HG03378 (cell line): ENCODE results near the gene PIGV.

ENCODE experiments used
- ATAC-seq: cut with Tn5 transposase; IDR thresholded peaks from one replicate; pipeline ENCODE4 v1.9.1; 2021; ENCODE audit warnings: mild to moderate bottlenecking, moderate library complexity; ENCODE audit not compliant: unreplicated experiment

Gene PIGV

DNA sequence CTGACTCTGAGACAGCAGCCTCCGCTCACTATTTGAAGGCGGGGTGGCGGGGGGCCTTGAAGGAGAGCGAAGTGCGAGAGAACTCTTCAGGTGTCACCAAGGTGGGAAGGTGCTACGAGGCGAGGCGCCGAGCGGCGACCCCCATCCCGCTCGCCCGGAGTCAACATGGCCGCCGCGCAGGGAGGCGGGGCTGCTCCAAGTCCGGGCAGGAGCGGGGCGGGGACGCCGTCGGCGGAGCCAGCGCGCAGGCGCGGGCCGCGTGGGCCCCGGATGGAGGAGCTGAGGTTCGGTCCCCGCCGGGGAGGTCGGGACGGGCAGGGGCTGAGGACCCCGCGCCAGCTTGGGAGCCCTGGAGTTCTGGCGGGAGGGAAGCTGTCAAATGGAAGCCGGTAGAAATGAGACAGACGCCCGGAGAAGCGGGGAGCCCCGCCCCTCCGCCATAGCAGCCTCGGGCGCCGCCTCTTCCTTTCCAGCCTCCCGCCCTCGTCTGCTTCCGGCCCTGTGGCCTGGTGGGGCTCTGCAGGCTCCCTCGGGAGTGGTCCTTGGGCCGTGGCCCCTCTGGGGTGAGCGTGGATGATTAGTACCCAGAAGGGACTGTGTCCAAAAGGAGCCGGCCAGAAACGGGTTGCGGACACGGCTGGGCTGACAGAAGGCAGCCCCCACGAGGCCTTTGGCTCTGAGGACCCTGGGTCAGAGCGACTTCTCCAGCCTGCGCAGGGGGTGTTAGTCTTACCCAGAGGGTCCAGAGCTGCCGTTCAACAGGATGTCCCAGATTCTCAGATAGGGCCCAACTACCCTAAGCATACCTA is at the start of gene PIGV:
PIGV (plus strand) TSS at position 245 of the 809 bp plus-strand sequence. CDS start 2,866 bp downstream, outside the sequence.
- peak; percentile 41 for ATAC-seq

DNA sequence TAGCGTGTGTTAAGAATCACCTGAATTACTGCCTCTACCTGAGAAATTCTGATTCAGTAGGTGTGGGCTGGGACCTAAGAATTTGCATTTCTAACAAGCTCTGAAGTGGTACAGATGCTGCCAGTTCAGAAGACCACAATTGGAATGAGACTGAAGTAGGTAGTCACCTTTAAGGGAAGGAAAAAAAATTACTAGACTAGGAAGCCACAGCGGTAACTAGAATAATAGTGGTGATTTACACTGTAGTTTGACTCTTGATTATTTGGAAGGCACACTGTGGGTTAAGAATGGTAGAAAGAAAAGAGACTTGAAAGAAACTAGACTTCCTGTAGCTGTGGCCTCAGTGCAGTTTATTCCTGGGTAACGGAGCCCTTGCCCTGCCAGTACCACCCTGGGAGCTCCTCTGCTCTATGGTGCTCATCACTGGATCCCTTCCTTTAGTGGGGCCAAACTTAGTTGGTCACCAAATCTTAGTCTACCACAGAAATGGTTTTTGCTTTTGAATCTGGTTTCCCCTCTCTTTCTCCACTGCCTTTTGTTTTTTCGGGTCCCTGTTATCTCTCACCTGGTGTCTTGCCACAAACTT is 48.3 kb upstream of the PIGV start:
- ATAC-seq = no peak

DNA sequence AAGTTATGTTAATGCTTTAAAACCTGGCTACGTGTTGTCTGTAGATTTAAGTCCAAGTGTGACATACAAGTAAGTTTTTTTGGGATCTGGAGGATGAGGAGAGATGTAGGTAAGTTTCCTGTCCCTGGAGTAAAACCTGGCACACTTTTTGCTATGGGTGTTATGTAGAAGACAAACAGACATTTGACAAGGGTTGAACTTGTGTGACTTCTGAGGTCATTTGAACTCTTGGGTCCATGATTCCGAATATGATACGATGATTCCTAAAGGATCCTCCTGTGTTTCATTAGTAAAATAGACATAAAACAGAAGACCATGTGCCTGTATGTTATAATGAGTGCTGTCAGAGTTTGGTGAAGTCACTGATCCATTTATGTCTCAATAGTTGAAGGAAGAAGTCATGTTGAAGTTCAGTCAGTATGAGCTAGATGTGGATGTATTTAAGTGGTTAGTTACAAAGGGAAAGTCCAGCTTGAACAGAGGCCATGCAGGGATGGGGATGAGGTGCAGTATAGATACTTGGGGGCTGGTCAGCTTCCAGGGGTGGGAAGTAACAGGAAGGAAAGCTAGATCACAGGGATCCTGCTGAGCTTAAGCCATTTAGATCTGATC is 47.6 kb upstream of the PIGV start:
- ATAC-seq = no peak

DNA sequence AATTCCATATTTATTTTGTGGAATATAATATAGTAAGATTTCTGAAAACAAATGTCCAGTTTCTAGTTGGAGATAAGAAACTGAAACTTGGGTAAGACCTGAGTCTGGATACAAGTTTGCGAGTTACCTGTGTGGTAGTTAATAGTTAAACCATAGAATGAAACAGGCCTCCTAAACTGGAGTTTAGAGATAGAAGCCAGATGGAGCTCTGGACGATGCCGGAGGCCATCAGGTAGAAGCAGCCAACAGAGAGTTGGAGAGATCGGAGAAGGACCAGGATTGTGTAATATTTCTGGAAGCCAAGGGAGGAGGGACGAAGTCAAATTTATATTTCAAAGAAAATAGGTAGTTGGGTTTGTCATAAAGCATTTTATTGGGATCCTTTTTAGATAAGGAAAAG is 46.8 kb upstream of the PIGV start:
- no peak for ATAC-seq

DNA sequence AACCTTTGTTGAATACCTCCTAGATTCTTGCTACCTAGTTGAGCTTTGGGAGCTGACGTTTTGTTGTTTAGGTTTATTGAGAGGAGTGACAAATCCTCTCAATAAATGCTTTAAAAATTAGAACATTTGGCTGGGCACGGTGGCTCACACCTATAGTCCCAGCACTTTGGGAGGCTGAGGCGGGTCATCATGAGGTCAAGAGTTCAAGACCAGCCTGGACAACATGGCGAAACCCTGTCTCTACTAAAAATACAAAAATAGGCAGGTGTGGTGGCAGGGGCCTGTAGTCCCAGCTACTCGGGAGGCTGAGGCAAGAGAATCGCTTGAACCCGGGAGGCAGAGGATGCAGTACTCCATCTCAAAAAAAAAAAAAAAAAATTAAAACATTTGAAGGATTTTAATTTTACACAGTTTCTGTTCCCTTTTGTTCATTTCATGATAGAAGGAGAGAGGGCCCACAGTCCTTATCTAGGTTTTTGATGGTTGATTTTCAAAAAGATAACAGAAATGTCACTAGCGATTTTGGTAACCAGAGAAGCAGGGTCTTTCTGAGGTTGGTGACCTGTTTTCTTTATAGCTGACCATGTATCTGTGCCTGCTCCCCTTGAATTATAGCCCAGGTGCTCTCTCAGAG is 44.2 kb upstream of the PIGV start:
- peak; percentile 1 for ATAC-seq

DNA sequence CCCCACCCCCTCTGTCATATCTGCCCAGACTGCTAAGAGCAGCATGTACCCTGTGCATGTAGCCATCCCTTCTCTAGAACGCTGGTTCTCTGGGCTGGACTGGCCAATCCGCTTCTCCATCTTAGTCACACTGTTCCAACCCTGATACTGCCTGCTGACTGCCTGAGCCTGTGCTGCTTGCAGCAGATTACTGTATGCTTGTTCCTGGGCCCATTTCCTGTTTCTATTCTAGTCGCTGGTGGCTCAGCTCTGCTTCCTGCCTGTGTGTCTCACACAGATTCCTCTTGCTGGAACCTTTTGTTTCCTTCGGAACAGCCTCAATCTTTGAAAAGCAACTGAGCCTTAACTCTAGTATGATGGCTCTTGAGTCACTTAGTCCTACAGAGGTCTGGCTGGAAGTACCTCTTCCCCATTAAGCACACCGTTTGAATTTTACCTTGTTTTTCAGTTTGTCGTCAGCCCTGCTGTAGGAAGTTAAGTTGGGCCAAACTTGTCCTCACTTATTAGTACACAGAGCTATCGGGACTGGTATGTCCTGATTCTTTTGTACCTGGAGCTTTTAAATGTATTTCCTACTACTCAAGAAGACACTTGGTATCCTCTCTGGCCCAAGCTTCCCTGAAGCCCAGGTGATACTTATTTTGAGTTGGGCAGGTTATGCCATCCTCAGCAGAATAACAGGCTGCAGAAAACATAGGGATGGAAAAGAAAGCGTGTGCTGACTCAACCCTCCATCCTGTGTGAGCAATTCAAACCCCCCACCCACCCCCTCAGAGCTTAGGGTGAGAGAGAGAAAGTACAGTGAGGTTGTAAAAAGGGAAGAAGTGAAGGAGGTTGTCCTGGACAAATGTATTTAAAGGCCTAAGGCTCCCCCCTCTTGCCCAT is 43.4 kb upstream of the PIGV start:
- ATAC-seq = peak; percentile 90

DNA sequence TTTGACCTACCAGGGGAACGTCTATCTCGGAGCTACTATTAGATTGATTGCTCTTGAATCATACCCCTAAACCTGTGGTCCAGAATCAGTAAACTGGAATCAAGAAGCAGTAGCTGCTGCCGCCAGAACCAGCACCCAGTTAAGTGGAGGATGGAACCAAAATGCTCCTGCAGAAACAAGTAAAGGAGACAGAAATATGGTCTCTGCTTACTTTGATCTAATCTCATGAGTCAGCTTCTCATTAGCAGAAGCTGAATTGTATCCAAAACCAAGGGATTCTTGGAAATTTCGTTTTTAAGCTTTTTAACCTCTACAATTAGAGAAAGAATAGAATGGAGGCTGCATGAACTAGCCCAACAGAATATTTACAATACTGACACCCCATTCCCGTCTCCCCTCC is 42.6 kb upstream of the PIGV start:
- no peak for ATAC-seq

DNA sequence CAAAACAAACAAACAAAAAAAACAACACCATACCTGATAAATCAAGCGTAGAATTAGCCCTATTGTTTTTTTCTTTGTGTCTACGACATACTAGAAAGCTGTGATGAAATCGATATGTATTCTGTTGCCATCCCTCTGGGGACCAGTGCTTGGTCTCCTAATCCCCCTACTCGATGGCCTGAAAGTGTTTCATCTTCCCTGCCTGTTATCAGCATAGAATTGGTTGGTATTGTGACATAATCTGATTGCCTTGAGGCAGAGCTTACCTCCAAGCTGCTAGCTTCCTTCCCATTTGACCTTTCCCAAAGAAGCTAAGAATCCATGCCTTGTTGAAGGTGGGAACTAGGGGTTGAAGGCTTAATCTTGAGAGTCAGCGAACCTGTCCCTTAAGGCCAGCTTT is 40.7 kb upstream of the PIGV start:
- no peak for ATAC-seq

DNA sequence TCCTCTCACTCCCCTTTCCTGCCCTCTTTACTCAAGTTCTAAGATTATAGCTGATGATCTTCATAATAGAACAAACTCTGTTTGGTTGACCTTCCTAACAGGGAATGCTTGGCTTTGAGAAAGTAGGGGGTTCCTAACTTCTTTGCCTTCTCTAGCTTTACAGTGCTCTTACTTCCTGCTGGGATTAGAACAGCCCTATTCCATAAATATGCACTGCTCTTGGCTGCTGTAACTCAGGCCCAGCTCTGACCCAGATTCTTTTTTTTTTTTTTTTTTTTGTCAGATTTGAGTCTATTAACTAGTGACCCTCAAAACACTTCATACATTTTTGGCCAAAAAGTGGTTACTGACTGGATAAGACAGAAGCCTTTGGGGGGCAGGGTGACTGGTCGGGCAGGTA is 39.4 kb upstream of the PIGV start:
- no peak for ATAC-seq

DNA sequence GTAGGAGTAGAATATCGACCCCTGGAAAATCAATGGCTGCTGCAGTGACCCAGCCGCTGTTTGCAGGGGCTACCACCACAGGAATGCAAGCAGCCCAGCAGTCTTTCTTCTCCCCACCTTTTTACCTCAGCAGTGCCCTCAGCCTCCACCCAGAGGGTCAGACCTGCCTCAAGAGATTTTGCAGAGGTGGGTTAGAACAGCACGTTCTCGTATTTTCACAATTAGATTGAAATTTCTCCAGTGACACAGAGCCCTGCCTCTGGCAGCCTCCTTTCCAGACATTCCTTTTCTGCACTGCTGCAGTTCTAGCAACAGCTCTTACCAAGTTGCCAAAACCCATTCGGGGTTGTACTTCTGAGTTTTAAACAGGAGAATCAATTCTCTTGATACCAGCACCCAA is 38.3 kb upstream of the PIGV start:
- ATAC-seq = no peak

DNA sequence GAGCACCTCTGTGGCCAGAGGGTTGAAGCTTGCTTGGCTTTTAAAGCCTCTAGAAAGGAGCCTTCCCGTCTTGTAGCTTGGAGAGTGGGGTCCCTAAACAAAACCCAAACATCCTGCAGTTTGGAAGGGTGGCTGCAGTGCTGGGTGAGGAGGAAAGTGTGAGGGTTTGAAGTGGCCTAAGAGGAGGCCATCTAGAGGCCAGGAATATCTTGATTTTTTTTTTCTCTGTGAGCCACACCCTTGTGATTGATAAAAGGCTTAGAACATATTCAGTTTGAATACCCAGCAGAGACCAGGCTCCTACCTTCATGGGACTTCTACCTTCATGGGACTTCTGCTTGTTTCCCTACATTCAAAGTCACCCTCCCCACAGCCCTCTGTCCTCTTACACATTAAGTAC is 37.3 kb upstream of the PIGV start:
- no peak for ATAC-seq

DNA sequence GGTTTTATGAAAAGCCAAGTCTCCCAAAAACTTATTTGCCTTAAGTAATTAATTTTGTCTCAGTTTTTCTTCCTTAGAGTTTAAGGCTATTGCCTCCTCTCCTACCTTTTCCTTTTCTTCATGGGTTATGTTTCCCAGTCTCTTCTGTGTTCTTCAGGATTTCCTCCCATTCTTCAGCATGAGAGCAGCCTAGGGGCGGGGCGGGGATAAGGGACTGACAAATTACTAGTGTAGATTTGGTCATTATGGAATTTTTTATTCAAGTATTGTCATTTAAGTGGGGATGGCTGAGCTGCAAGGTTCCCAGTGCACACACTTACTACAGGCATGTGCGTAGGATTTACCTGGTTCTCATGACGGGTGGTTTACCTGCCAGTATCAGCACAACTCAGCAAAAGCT is 35.2 kb upstream of the PIGV start:
- no peak for ATAC-seq

DNA sequence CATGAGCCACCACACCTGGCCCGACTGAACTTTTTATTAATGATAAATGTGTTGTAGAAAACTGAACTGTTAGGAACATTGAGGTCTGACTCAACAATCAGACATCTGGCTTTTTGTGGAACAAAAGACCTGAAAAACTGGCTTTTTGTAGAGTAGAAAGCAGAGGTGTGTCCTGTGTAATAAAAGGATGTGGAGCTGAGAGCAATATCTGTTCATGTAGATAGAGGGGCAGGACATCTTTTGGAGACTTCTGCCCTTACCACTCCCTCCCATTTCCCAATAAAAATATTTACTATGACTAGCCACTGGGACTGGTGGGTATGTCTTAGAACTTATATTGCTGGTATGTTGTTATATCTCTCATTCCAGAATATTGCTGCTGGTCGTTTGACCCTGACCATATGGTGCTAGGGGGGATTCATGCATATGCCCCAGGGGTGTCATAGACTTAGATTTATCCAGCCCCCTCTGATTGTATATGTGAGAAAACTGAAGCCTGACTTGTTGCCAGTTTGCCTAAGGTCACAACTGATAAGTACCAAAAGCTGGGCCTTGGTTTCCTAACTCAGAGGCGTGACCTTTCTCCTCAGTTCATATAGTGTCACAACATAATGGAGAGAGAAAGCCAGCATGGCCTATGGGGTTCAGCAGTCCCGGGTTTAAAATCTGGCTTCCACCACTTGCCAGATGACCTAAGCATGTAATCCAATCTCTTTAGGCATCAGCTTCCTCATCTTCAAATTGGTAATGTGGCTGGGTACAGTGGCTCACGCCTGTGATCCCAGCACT is 33.5 kb upstream of the PIGV start:
- ATAC-seq = no peak

DNA sequence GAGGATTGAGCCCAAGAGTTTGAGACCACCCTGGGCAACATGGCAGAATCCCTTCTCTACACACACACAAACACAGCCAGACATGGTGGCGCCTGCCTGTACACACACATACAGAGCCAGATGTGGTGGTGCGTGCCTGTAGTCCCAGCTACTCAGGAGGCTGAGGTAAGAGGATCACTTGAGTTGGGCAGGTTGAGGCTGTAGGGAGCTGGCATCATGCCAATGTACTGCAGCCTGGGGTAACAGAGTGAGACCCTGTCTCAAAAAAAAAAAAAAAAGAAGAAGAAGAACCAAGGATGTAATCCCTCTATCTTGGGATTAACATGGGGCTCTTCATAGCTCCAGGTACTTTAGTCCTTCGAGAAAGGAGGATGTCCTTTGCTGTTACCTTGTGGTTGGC is 29.4 kb upstream of the PIGV start:
- no peak for ATAC-seq

DNA sequence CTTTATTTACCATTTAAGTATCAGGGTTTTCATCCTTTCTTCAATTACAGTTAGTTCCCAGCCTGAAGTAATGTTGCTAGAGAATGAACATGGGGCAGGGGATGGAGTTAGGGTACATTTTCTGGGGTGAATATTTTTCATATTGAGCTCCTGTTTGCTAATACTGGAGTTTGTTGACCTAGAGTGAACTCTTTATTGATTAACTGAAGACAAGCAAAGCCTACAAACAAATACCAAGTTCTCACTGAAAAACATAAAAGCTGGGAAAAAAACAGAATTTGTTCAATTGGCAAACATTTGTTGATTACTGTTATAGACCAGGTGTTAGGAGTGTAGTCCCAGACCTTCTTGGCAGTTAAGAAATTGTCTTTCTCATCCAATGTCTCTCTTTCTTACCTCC is 28.2 kb upstream of the PIGV start:
- ATAC-seq = no peak

DNA sequence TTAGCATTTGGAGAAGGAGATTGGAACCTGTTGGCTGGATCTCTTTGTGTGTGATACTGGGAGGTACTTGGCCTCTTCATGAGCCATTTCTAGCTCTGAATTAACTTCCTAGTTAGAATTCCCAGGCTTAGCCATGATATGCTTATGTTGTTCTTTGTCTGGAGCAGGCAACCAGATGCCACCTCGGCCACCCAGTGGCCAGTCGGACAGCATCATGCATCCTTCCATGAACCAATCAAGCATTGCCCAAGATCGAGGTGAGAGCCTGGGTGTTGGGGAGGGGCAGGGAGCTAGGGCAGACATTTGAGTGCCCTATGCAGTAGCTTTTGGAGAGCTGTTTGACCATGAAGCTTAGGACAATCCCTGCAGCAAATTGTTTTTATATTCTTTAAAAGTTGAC is 26.5 kb upstream of the PIGV start:
- no peak for ATAC-seq

DNA sequence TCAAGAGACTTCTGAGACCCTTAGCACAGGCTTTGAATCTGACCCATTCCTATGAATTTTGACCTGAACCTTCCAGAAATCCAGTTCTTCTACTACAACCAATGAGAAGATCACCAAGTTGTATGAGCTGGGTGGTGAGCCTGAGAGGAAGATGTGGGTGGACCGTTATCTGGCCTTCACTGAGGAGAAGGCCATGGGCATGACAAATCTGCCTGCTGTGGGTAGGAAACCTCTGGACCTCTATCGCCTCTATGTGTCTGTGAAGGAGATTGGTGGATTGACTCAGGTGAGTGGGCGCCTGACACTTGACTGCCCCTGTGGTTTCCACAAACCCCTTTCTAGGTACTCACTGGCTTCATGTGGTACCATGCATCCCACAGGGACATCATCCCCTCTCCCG is 20.0 kb upstream of the PIGV start:
- no peak for ATAC-seq

DNA sequence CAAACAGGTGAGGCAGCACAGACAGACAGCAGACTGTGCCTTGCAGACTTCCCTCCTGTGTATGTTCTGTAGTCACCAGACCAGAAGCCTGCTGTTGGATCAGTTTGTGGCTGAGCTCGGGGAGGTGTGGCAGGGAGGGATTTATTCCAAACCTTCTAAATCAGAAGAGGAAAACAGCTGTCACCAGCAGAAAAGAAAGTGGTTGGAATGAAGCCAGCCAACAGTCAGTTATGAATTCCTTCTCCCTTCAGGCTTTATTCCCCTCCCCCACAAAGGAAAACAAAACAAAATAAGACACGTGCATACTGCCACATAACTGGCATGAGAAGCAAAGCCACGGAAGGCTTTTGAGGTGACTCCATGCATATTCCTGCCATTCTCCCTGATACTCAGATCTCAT is 19.0 kb upstream of the PIGV start:
- no peak for ATAC-seq

DNA sequence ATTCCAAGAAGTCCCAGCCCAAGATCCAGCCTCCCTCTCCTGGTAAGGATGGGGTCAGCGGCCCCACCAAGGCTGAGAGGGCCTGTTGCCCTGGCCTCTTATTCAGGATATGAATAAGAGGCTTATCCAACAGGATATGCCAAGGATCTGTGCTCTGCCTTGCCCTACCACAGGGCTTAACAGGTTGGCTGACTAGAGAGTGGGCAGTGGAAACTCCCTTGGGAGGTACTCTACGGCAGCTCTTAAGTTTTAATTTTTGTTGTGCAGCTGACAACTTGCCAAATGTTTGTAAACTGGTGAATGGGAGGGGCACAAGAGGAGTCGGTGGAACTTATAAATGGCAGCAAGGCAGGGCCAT is 16.5 kb upstream of the PIGV start:
- no peak for ATAC-seq

DNA sequence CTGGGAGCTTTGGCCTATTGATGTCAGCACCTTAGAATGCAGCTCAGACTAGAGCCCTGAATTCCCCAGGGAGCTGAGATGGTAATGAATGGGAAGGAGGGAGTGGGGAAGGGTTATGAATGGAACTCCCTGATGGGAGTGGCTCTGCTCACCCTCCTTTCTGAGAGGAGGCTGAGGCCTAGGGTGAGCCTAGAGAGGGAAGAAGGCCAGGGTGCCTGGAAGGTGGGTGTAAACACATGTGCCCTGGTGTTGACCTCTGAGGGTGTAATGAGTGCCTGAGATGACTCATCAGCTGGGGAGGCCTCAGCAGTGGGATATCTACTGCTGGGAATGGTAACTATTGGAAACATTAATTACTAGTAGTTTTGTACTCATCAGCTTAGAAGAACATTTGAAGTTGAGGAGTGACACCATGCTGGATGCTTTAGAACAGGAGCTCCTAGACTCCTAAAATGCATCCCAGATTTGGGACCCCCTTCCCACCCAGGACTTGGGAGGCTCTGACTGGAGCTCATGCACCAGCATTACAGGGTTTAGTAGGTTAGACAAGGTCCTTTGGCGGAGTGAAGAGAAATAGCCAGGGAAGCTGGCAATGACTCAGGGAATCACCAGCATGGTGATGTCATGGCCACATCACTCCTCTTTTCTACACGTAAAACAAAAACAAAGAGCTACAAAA is 16.0 kb upstream of the PIGV start:
- ATAC-seq = no peak
